GM18508 (cell line): ENCODE data around the gene RNU6-7.
A peak's percentile ranks its signal among the peaks of the same experiment; 100 is the strongest.

Experiments
- ATAC-seq: cut with Tn5 transposase; IDR thresholded peaks from one replicate; pipeline ENCODE4 v1.9.1; 2021; ENCODE audit warnings: moderate number of reproducible peaks; ENCODE audit not compliant: insufficient read depth, unreplicated experiment

The RNU6-7 gene

DNA sequence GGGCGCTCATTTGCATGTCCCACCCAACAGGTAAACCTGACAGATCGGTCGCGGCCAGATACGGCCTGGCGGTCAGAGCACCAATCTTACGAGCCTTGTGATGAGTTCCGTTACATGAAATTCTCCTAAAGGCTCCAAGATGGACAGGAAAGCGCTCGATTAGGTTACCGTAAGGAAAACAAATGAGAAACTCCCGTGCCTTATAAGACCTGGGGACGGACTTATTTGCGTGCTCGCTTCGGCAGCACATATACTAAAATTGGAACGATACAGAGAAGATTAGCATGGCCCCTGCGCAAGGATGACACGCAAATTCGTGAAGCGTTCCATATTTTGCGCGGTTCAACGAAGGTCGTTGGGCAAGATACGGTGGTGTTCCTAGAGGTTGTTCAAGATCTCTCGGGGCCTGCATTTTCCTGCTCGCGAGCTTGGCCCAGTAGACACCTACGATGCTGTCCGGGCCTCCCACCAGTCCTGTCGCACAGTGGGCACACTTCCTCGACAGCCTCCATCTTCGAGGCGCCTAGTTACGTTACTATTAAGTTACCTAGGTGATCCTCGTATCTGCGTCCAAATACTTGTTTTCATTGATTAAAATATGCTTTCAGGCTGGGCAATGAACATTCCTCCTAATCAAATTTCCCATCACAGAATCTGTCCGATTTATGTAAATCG is at the start of gene RNU6-7:
TSS of gene RNU6-7 (plus strand) at position 230 of the 675 bp plus-strand sequence.
- no peak for ATAC-seq

DNA sequence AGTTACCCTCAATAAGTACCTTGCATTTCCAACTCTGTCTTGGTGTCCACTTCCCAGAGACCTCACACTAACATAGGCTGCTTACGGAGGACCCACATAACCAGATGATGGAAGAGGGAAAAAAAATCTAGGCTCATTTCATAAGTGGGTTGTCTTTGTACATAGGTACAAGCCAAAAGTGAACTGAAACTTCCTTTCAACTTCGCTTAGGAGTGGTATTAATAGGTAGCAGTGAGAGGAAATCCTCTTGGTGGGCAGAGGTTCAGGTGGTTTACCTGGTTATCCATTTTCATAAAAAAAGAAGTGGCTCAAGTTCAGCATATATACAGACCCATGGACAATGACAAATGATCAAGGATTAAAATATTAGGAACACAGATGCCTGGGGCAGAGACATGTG is 35.8 kb upstream of the RNU6-7 start:
- no peak for ATAC-seq

DNA sequence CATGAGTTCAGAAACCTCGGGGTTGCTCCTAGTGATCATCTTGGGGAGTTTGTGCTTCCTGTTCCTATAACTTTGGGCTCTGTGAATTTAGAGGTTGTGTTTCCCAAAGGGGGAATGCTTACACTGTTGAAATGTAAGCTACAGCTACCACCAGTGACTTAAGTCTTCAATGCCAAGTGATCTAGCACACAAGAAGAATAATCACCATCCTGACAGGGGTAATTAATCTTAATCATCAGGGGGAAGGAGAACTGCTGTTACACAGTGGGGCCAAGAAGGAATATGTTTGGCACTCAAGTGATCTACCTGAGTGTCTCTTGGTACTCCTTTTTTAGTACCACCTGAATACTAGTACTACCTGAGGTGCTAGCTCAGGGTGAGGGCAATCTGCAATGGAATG is 34.9 kb upstream of the RNU6-7 start:
- ATAC-seq, result no peak

DNA sequence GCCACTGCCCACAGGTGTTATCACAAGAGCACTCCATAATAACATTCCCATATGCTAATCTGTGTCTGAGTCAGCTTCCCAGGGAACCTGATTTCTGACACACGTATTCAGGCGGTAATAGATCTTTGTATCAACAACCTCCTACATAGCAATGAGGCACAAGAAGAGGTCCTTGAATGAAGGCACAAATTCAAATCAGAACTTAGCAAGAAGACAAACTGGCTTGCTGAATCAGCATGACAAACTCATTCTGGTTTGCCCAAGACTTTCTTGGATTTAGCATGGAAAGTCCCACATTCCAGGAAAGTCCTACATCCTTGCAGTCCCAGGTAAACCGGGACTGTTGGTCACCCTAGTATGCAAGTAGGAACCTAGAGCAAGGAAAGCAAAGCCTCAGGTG is 33.9 kb upstream of the RNU6-7 start:
- no peak for ATAC-seq

DNA sequence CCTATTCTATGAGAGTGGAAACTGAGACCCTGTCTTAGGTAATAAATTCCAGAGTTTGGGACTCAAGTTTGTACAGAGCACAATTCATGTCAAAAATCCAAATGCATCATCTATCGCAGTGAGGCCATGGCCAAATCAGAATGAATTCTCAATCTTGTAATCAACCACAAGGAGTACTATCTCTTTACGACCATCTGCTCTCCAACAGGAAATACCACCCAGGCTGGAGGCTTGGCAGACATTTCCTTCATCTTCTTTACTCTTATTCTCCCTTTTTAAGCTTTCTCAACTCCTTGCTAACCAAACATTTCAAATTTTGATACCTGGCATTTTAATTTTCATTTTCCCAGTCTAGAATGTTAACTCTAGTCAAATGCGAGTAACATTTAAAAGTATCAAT is 32.7 kb upstream of the RNU6-7 start:
- no peak for ATAC-seq

DNA sequence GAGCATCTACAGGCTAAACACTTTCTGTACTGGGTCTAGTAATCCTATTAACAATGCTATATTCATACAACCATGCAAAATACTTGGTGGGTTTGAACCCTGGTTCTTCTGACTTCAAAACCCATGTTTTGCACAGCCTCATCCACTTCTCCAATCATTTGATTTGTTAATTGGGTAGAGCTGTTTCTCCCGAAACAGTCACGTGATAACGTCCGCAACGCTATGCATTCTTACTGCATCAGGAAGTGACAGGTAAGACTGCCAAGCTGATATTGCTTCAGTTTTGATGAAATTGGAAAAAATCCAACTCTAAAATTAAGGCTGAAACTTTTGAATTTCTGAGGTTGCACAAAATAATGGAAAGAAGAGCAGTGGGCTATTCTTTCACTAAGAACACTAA is 30.4 kb upstream of the RNU6-7 start:
- ATAC-seq, result no peak

DNA sequence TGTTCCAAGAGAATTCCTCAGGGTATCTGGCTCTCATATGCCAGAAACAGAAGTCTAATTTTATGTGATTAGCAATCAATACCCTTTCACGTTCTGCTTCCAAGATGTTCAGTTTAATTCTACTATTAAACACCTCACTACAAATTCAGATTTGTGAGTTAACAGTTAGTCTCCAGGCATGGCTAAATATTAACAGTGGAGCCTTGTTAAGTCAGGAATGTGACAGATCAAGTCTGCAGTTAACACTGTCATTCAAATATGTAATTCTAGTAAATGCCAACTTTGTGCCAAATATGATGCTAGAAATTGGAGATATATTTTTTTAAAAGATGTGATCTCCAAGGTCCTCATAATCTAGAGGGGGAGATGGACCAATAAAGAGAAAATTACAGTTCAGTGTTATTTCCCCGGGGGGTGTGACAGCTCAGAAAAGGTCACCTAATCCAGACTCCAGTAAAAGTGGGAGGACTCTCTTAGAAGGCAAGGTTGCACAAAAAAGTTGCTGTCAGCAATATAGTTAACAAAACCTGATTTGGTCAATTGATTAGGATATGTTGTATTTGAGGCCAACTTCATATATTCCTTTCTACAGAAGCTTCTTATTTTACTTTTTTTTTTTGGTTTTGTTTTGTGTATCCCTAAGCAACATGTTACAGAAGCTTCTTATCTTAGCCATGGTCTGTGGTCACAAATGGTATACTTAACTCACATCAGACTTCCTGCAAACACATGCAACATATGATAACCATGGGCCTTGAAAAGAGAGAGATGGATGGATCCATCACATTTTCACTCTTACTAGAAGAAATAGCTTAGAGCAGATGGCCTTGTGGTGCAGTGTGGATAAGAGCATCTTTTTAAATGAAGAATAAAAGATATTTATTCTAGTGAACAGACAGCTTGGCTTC is 18.4 kb upstream of the RNU6-7 start:
- no peak for ATAC-seq

DNA sequence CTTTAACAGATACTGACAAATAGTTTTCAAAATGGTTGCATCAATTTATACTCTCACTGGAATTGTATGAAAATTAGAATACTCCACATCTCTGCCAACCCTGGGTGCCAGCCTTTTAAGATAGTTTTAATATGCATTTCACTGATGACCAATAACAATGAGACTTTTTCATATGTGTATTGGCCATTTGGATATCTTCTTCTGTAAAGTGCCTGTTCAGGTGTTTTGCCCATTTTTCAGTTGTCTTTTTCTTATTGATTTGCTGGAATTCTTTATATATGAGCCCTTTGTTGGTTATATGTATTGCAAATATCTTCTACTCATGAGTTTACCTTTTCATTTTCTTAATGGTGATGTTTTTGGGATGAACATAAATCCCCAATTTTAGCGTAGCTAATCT is 16.7 kb upstream of the RNU6-7 start:
- no peak for ATAC-seq

DNA sequence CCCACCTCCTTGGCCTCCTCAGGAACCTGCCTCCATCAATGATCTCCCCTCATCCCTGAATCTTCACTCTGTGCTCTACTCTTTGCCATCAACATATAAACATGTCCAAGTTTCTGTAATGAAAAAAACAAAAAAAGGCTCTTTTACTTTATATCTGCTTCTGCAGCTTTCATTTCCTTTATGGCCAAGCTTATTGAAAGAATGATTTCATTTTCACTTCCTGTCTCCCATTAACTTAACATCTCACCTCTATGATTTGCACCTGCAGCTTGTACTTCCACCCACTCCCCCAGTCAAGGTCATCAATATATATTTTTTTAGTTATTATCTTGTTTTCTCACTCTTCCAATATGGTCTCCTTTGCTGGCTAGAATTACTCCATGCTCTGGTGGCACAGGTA is 15.6 kb upstream of the RNU6-7 start:
- no peak for ATAC-seq

DNA sequence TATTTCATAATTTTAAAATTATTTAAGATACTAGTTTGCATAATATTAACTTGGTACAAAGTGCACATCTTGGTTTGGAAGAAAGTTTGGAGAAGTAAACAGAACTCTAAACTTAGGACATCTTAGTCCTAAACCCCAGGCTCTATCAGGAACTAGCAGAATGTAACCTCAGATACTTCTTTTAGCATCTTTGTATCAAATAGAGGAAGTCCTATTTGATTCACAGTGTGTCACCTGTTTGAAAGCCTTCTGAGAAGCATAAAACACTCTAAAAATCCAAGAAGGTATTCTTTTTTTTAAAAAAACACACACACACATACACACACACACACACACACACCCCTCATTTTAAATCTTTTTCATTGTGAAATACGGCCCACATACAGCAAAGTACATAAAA is 12.0 kb upstream of the RNU6-7 start:
- ATAC-seq, result no peak

DNA sequence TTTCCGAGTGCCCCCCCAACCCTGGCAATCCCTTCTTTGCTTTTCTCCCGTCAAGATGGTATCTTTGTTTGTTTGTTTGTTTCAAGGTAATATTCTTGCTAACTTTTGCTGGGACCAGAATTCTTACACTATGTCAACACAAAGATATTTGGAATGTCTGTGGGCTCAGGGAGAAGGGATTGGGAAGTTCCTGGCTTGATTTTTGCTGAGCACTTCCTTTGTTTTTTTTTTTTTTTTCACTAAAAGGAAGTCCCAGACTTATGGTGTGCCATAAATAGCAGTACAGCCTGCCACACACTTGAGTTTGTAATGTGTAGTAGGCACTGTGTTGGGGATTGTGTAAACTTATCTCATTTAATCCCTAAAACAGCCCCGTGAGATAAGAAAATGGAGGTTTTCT is 11.2 kb upstream of the RNU6-7 start:
- ATAC-seq, result no peak

DNA sequence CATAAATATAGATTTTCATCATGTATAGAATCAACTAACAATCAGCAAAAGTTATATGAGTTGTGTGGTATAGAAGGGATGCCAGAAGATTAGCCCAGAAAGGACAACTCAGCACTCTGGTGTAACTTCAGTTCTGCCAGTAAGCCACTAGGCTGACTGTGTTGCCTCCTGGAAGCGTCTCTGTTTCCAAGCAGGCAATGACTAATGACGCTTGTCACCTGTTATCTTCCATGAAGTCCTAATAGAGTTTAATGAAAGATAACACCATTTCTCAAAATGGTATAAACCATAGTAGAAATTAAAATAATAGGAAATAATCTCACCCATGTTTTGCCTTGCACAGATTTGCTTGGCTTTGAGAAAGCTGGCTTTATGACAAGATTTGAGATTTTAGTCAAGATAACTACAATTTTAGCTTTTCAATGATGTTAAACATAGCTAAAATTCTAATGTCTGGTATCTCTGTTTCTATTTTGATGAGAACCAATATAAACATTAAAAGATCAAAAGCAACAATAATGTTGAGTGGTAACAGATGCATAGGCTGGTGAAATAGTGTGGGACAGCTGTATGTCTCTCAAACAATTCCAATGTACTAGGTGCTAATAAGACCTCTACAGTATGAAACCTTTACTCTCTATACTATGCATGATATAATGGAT is 9.0 kb upstream of the RNU6-7 start:
- ATAC-seq, result no peak

DNA sequence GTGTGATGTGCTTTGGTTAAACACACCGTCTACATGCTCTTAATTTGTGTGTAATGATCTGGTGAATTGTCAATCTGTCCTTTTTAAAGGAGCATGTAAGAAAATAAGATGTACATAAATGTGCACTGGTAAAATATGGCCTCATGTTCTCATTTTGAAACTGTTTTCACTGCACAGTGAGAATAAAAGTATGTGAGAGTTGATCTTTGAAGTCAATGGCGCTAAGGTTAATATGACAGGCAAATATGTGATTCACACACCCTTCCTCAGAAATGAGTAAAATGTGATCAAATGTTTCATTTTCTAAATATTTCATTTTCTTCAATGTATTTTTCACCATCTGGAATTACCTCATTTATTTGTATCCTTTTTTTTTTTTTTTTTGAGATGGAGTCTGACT is 8.3 kb upstream of the RNU6-7 start:
- ATAC-seq, result no peak

DNA sequence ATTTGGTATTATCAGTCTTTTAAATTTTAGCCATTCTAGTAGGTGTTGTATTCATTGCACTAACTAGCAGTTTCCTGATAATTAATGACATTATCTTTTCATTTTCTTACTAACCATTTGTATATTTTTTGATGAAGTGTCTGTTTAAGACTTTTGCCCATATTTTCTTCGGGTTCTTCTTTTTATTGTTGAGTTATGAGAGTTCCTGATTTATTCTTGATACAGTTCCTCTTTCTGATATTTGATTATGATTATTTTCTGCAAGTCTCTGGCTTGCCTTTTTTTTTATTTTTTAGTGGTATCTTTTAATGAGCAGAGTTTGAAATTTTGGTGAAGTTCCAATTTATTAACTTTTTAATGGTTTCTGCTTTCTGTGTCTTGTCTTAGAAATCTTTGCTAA is 6.2 kb upstream of the RNU6-7 start:
- ATAC-seq, result no peak

DNA sequence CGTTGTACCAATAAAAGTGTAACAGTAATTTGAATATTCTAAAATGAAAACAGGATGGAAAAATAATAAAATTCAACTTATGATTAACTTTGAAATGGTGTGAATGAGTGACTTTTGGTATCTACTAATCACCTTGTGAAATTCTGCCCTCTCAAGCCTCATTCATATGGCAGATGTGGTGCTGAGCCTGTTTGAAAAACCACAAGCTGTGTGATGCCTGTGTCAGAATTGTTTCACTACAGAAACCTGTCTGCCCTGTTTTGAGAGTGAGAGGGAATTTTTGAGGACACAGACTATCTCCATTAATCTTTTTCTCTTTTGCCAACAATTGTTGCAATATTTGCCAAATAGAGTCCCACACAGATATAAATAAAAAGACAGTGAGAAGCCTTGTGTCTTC is 3.9 kb upstream of the RNU6-7 start:
- ATAC-seq, result no peak

DNA sequence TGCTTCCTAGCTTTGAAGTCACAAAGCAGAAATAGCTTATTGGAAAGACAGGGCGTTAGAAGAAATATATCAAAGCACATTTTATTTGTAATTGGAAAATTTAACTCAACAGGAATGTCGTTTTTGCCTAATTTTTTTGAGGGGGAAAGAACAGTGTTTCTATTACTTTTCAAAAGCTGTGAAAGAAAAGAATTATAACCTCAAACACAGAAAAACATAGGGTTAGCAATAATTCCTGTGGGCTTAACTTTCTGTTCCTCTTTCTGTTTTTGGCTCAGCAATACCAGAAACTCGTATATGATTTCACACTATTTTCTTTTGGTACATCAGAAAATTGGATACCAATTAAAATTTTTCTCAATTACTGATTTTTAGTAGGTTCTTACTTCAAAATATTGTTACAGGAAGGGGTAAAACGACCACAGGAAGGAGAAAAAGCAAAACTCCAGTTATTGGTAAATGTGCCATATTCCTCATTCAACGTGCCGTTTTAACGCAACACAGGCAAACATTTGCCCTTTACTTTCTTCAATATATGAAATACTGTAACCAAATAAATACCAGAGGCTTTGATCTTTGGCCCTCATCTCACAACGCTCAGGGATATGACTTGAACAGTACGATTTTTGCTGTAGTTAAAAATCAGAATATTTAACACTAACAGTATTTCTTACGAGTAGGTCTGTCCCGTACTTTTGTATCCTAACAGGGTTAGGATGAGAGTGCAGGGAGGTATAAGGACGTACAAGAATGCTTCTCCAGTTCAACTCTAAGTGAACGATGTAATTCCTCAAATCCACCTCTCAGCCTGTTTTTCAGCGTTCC is 1.3 kb upstream of the RNU6-7 start:
- ATAC-seq, result no peak

DNA sequence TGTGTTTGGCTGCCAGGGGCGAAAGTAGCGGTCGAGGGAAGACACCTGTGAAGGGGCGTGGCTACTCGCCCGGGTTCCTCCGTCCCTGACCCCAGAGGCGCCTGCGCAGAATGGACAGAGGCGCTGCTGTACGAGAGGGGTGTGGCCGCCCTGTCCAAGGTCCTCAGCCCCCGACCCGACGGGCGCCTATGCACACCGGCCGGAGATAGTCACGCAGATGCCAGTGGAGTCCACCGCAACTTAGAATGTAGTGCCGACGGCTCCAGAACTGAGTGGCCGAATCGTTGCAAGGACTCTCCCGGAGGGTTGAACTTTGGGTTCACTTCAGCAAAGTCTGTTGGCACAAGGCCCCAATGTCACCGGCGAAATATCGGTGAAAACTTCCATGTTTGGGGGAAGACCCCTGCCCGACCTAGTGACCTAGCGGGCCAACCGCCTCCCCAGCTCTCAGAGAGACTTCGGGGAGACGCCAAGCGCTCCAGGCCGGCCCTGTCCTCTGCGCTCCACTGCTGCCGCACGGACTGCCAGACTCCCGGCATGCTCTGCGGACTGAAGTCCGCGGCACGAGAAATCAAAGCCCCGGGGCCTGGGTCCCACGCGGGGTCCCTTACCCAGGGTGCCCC is 541 bp upstream of the RNU6-7 start:
- ATAC-seq, result peak; percentile 31

DNA sequence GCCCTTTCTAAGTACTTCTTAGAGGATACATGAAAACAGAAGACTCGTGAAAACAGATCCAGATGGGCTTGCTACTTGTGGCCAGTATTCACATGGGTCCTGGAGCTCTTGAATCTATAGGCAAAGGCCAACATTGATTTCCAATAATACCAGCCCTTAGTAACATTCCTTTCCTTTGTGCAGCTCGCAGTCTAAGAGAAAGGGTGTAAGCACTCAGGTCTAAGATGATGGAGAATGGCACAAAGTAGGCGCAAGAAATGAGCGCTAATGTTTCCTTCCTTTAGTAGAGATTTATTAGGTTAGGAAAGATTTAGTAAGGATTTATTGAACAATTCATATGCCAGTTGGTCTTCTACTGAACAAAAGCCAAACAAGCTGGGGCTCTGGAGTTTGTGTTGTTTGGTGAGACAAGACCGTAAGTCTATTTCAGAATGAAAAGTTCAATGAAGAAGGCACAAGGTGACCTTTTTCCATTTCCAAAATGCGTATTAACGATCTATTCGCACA is 699 bp downstream of the RNU6-7 start:
- ATAC-seq, result no peak

DNA sequence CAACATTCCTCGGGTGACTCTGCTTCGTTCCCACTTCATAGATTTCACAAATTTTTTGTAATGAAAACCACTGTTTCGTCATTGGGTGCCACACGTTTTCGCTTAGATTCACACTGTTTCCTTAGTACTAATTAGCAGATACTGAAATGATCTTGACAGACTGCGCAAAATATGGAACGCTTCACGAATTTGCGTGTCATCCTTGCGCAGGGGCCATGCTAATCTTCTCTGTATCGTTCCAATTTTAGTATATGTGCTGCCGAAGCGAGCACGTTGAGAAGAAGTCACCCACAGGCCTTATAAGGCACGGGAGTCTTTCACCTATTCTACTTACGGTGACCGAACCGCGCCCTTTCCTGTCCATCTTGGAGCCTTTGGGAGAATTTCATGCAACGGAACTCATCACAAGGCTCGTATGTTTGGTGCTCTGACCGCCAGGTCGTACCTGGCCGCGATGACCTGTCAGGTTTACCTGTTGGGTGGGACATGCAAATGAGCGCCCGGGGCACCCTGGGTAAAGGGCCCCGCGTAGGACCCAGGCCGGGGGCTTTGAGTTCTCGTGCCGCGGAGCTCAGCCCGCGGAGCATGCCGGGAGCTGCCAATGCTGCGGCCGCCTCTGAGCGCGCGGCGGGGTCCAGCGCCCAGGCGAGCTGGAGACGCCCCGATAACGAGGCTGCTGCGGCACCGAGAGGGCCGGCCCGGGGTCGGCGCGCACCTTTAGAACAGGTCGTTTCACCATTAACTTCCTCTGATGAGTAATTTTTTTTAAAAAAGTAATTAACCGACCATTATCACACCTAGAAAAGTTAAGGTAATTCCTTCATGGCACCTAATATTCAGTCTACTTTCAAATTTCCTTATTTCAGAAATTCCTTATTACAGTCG is 1.4 kb downstream of the RNU6-7 start, which contains the start of gene RNU6-8:
TSS of gene RNU6-8 (minus strand) at position 272 of the 885 bp plus-strand sequence.
- ATAC-seq, result peak; percentile 31
